HG02763 (cell line): ENCODE measurements around the gene ARMH3.

Experiments
- ATAC-seq: cut with Tn5 transposase; IDR thresholded peaks from one replicate; pipeline ENCODE4 v1.9.1; 2021; ENCODE audit warnings: mild to moderate bottlenecking, moderate library complexity; ENCODE audit not compliant: unreplicated experiment

The ARMH3 gene

GRCh38 chr10:101902032-101902819 is 153.7 kb downstream of the ARMH3 start:
- no peak for ATAC-seq

GRCh38 chr10:101901340-101901739 is 154.6 kb downstream of the ARMH3 start:
- ATAC-seq = peak; percentile 52

GRCh38 chr10:101897633-101898032 is 158.3 kb downstream of the ARMH3 start:
- ATAC-seq = no peak

- ATAC-seq = no peak
Measured at GRCh38 chr10:101896225-101896877, 159.6 kb downstream of the ARMH3 start.

- ATAC-seq = no peak
Measured at GRCh38 chr10:101895781-101896180, 160.2 kb downstream of the ARMH3 start.

GRCh38 chr10:101894742-101895141 is 161.2 kb downstream of the ARMH3 start:
- ATAC-seq = no peak

- ATAC-seq = no peak
Measured at GRCh38 chr10:101894266-101894665, 161.7 kb downstream of the ARMH3 start.

- no peak for ATAC-seq
Measured at GRCh38 chr10:101893510-101894120, 162.4 kb downstream of the ARMH3 start.

GRCh38 chr10:101892782-101893391 is 163.1 kb downstream of the ARMH3 start:
- no peak for ATAC-seq

GRCh38 chr10:101889256-101890210 is 166.4 kb downstream of the ARMH3 start:
- no peak for ATAC-seq

- no peak for ATAC-seq
Measured at GRCh38 chr10:101888251-101888949, 167.6 kb downstream of the ARMH3 start.

GRCh38 chr10:101887775-101888174 is 168.2 kb downstream of the ARMH3 start:
- no peak for ATAC-seq

- ATAC-seq = no peak
Measured at GRCh38 chr10:101886521-101887312, 169.3 kb downstream of the ARMH3 start.

- ATAC-seq = no peak
Measured at GRCh38 chr10:101881036-101881774, 174.8 kb downstream of the ARMH3 start.

GRCh38 chr10:101880232-101880573 is 175.8 kb downstream of the ARMH3 start:
- ATAC-seq = no peak

GRCh38 chr10:101879456-101880231 is 176.3 kb downstream of the ARMH3 start:
- ATAC-seq = no peak

- no peak for ATAC-seq
Measured at GRCh38 chr10:101878869-101879268, 177.1 kb downstream of the ARMH3 start.
